ENCODE measurements around the gene MAN1A1.

DNA sequence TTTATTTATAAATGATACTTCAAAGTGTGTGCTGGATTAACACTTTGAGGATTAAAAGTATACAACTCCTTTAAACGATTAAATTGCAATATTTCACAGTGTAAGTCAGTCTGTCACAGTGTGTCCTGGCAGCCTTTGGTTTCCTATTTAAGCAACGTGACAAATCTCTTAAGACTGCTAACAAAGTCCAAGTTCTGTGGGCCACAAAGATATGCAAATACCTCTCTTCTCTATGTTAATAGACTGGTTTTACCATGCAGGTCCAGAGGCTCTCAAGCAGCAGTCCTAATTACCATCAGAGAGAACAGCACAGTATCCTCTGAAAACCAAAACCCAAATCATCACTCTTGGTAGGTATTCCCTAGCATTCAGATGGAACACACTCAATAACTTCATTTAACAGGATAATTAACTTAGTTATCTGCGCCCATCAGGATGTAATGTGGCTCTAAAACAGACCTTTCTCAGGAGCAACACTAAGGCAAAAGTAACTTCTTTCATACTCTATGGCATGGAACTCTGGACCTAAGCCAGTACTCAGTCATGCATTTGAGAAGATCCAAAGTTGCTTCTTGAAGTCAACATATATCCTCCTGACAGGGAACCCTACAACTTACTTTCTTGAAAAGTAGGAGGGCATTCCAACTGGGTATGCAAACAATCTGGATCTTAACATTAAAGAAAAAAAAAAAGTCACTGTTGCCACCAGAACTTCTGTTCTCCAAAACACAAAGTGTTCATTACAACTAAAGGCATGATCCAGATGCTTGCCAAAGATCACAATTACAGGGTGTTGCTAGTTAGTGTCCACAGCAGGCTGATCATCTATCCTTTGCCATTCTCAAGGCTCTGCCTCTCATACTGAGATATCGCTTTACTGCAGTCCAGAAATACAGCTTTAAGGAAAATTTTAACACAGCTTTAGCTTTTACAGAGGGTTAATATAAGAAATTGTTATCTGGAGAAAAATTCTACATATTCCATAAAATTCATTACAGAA lies 53.2 kb downstream of the MAN1A1 start:
- TF ChIP-seq, protein P1, sequence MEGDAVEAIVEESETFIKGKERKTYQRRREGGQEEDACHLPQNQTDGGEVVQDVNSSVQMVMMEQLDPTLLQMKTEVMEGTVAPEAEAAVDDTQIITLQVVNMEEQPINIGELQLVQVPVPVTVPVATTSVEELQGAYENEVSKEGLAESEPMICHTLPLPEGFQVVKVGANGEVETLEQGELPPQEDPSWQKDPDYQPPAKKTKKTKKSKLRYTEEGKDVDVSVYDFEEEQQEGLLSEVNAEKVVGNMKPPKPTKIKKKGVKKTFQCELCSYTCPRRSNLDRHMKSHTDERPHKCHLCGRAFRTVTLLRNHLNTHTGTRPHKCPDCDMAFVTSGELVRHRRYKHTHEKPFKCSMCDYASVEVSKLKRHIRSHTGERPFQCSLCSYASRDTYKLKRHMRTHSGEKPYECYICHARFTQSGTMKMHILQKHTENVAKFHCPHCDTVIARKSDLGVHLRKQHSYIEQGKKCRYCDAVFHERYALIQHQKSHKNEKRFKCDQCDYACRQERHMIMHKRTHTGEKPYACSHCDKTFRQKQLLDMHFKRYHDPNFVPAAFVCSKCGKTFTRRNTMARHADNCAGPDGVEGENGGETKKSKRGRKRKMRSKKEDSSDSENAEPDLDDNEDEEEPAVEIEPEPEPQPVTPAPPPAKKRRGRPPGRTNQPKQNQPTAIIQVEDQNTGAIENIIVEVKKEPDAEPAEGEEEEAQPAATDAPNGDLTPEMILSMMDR (IDR thresholded peaks at IDR 0.05; ENCODE audit: insufficient read depth, low read length, poor library complexity, severe bottlenecking) = no peak
- no peak for TF ChIP-seq EZH2phosphoT487 (conservative IDR thresholded peaks at IDR 0.05; ENCODE audit: low read length)

Measured in SU-DHL-6 (cell line).